ENCODE data around the gene ANKRD9.

GRCh38 chr14:102493096-102493495 lies 16.5 kb downstream of the ANKRD9 start:
- no peak for TF ChIP-seq CTCF (IDR thresholded peaks at IDR 0.05)
- no peak for TF ChIP-seq POLR2A (IDR thresholded peaks at IDR 0.05)
